HL-60 (cell line): ENCODE measurements around the gene CACNA2D3.

Experiments
- DNase-seq, 2 experiments: peaks; one replicate each; pipeline ENCODE4 v3.0.0-alpha.2; 2010 to 2020; ENCODE audit warnings: low read depth in 1 of 2, low spot score in 1 of 2
- H3K27ac ChIP-seq: fragments of 250-450 bp; sonication (Bioruptor Pico); replicated peaks from 2 replicates; pipeline ENCODE4 v1.5.1; 2020; ENCODE audit warnings: mild to moderate bottlenecking, moderate library complexity
- H3K27me3 ChIP-seq: fragments of 250-450 bp; sonication (Bioruptor Pico); 2 replicates; pipeline ENCODE4 v1.5.1; 2021; ENCODE audit warnings: mild to moderate bottlenecking, moderate library complexity; ENCODE audit not compliant: insufficient read depth, poor library complexity, severe bottlenecking
- H3K4me3 ChIP-seq: replicated peaks from 2 replicates; pipeline ENCODE4 v1.5.1; 2011; ENCODE audit warnings: mild to moderate bottlenecking, control low read depth, low read length; ENCODE audit not compliant: insufficient read depth
- GABPA ChIP-seq: IDR thresholded peaks from 2 replicates; pipeline ENCODE4 v1.6.1; 2012; ENCODE audit warnings: low read depth
- POLR2AphosphoS5 ChIP-seq: IDR thresholded peaks from 2 replicates; pipeline ENCODE4 v1.6.1; 2012; ENCODE audit warnings: low read depth
- SPI1 ChIP-seq: IDR thresholded peaks from 2 replicates; pipeline ENCODE4 v1.6.1; 2012; ENCODE audit warnings: low read depth, mild to moderate bottlenecking, borderline replicate concordance
- TF ChIP-seq, protein P1 (sequence below): IDR thresholded peaks from one replicate; pipeline ENCODE4 v1.5.1; 2011; ENCODE audit warnings: low read length, control low read depth, inconsistent platforms; ENCODE audit not compliant: insufficient read depth
- TF ChIP-seq, protein P2 (sequence below): IDR thresholded peaks from 2 replicates; pipeline ENCODE4 v1.6.1; 2012; ENCODE audit warnings: low read depth; ENCODE audit not compliant: insufficient replicate concordance

CACNA2D3 gene

DNA sequence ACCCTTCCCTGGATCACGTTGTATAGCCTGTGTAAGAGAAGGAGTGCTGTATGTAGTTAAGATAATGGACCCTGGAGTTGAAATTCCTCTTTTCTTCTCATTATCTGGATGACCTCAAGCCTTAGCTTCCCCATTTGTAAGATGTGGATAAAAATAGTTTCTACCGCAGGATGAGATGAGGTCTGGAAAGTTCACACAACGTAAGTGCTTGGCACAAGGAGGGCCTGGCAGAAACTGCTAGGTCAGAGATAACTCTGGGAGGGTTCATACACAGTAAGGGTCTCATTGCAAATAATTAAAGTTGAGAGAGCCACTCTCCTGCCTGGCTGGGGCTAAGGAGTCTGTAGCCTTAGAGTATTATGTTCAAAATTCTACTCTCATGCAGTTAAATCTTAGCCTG is 591.1 kb downstream of the CACNA2D3 start:
- no peak for DNase-seq
- no peak overlapping the region for H3K27ac ChIP-seq
- no peaks in the 10 kb centered on the region for H3K27me3 ChIP-seq
- TF ChIP-seq SPI1 (no peak), POLR2AphosphoS5 (no peak), GABPA (no peak)
- TF ChIP-seq, protein P1, sequence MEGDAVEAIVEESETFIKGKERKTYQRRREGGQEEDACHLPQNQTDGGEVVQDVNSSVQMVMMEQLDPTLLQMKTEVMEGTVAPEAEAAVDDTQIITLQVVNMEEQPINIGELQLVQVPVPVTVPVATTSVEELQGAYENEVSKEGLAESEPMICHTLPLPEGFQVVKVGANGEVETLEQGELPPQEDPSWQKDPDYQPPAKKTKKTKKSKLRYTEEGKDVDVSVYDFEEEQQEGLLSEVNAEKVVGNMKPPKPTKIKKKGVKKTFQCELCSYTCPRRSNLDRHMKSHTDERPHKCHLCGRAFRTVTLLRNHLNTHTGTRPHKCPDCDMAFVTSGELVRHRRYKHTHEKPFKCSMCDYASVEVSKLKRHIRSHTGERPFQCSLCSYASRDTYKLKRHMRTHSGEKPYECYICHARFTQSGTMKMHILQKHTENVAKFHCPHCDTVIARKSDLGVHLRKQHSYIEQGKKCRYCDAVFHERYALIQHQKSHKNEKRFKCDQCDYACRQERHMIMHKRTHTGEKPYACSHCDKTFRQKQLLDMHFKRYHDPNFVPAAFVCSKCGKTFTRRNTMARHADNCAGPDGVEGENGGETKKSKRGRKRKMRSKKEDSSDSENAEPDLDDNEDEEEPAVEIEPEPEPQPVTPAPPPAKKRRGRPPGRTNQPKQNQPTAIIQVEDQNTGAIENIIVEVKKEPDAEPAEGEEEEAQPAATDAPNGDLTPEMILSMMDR = no peak
- TF ChIP-seq, protein P2, sequence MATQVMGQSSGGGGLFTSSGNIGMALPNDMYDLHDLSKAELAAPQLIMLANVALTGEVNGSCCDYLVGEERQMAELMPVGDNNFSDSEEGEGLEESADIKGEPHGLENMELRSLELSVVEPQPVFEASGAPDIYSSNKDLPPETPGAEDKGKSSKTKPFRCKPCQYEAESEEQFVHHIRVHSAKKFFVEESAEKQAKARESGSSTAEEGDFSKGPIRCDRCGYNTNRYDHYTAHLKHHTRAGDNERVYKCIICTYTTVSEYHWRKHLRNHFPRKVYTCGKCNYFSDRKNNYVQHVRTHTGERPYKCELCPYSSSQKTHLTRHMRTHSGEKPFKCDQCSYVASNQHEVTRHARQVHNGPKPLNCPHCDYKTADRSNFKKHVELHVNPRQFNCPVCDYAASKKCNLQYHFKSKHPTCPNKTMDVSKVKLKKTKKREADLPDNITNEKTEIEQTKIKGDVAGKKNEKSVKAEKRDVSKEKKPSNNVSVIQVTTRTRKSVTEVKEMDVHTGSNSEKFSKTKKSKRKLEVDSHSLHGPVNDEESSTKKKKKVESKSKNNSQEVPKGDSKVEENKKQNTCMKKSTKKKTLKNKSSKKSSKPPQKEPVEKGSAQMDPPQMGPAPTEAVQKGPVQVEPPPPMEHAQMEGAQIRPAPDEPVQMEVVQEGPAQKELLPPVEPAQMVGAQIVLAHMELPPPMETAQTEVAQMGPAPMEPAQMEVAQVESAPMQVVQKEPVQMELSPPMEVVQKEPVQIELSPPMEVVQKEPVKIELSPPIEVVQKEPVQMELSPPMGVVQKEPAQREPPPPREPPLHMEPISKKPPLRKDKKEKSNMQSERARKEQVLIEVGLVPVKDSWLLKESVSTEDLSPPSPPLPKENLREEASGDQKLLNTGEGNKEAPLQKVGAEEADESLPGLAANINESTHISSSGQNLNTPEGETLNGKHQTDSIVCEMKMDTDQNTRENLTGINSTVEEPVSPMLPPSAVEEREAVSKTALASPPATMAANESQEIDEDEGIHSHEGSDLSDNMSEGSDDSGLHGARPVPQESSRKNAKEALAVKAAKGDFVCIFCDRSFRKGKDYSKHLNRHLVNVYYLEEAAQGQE = no peak
- no peak overlapping the region for H3K4me3 ChIP-seq

DNA sequence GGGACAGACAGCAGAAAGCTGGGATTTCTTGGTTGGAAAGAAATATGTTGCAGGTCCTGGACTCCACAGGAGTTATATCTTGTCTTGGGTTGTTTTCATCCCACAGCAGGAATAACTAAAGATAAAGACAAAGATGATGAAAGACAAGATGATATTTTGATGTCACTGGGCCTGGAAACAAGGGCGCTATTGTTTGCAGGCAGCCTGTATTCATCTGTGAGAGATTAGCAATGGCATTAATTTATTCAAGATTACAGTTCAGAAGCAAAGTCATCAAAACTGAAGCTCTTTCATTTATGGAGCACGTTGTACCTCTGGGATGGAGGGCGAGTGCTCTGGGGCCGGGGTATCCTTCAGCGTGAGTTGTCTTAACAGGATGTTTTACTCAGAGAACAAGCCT is 591.7 kb downstream of the CACNA2D3 start:
- no peak for DNase-seq
- TF ChIP-seq, protein P1 = no peak
- TF ChIP-seq GABPA (no peak), SPI1 (no peak), POLR2AphosphoS5 (no peak)
- TF ChIP-seq, protein P2 = no peak
- no peaks in the 10 kb centered on the region for H3K27me3 ChIP-seq
- no peak overlapping the region for H3K27ac ChIP-seq
- no peak overlapping the region for H3K4me3 ChIP-seq

DNA sequence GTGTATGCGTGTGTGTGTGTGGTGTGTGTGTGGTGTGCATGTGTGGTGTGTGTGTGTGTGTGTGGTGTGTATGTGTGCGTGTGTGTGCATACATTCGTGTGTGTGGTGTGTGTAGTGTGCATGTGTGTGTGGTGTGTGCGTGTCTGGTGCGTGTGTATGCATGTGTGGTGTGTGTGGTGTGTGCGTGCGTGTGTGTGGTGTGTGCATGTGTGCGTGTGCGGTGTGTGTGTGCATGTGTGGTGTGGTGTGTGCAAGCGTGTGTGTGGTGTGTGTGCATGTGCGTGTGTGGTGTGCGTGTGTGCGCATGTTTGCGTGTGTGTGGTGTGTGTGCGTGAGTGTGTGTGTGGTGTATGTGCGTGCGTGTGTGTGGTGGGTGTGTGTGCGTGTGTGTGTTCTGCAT is 595.2 kb downstream of the CACNA2D3 start:
- Histone ChIP-seq H3K27ac (no peak overlapping the region), H3K27me3 (no peaks in the 10 kb centered on the region), H3K4me3 (no peak overlapping the region)
- TF ChIP-seq POLR2AphosphoS5 (no peak), GABPA (no peak), SPI1 (no peak)
- TF ChIP-seq, protein P2 = no peak
- TF ChIP-seq, protein P1 = no peak
- DNase-seq = no peak
